ENCODE measurements around the gene MXI1. TPM values are rescaled to one million over a fixed set of nuclear protein-coding genes. Genes with fewer than 3 reads are reported as not detected.
"Not testable (repeated sequence)": the region's sequence is repeated elsewhere in the genome, so short reads cannot be mapped to it uniquely, and the experiment has no call there.

Gene MXI1
- total RNA-seq, 2 experiments from 2014 or later, result 47.9 to 48.2 TPM

- H3K27me3 Mint-ChIP-seq, result peaks cover 1% of the 10 kb centered on the region
- DNase-seq, result no peak
- no peak overlapping the region for H3K4me3 Mint-ChIP-seq
- H3K27ac Mint-ChIP-seq, result no peak overlapping the region
- no peaks in the 10 kb centered on the region for H3K36me3 Mint-ChIP-seq (ENCODE audit: low read depth)
- peaks cover 23% of the 10 kb centered on the region for H3K4me1 Mint-ChIP-seq (ENCODE audit: low read depth)
- POLR2A ChIA-PET, result no interaction called here
- no peak for ATAC-seq
- no peaks in the 10 kb centered on the region for H3K9me3 Mint-ChIP-seq
- intact Hi-C loops (cut with micrococcal nuclease), result no loop called here
- no peak for TF ChIP-seq CTCF (IDR thresholded peaks at IDR 0.05)
- CTCF ChIA-PET, result interaction anchor here (0.8 to 2.5 kb wide), 8 partner anchors 9 to 384 kb away, joined by 3 to 13 read pairs (median 4); no protein-coding TSS in a partner anchor
Observed at GRCh38 chr10:110268971-110269370, 61.6 kb downstream of the MXI1 start.

GRCh38 chr10:110269374-110270318 lies 62.2 kb downstream of the MXI1 start:
- Mint-ChIP-seq H3K4me3 (peak overlapping the region; percentile 41), H3K27me3 (peaks cover 1% of the 10 kb centered on the region), H3K36me3 (ENCODE audit: low read depth) (no peaks in the 10 kb centered on the region), H3K4me1 (ENCODE audit: low read depth) (peaks cover 28% of the 10 kb centered on the region), H3K27ac (no peak overlapping the region), H3K9me3 (no peaks in the 10 kb centered on the region)
- TF ChIP-seq CTCF (IDR thresholded peaks at IDR 0.05), result no peak
- POLR2A ChIA-PET, result interaction anchor here (0.9 kb wide), 1 partner anchor 123 kb away, joined by 3 read pairs; no protein-coding TSS in a partner anchor
- intact Hi-C loops (cut with micrococcal nuclease), result no loop called here
- ATAC-seq (peak; percentile 82), DNase-seq (peak; percentile 24)
- CTCF ChIA-PET, result interaction anchor here (0.8 to 2.5 kb wide), 8 partner anchors 9 to 385 kb away, joined by 3 to 13 read pairs (median 4); no protein-coding TSS in a partner anchor

DNA sequence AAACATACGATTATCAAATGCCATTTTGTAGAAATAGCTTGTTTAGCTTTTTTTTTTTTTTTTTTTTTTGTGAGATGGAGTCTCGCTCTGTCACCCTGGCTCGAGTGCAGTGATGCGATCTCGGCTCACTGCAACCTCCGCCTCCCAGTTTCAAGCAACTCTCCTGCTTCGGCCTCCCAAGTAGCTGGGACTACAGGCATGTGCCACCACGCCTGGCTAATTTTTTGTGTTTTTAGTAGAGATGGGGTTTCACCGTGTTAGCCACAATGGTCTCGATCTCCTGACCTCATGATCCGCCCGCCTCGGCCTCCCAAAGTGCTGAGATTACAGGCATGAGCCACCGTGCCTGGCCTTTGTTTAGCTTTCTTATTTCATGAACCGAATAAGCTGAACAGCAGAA lies 65.6 kb downstream of the MXI1 start:
- CTCF ChIA-PET, result interaction anchor here (0.9 to 5.6 kb wide), 5 partner anchors 63 to 291 kb away, joined by 3 to 31 read pairs (median 4); partner anchors contain the start of gene MXI1

GRCh38 chr10:110273474-110273873 lies 66.1 kb downstream of the MXI1 start:
- intact Hi-C loops (cut with micrococcal nuclease), result no loop called here
- Mint-ChIP-seq H3K36me3 (ENCODE audit: low read depth) (no peaks in the 10 kb centered on the region), H3K4me3 (no peak overlapping the region), H3K9me3 (no peaks in the 10 kb centered on the region), H3K27ac (peak overlapping the region; percentile 66), H3K27me3 (no peaks in the 10 kb centered on the region), H3K4me1 (ENCODE audit: low read depth) (peaks cover 36% of the 10 kb centered on the region)
- TF ChIP-seq CTCF (IDR thresholded peaks at IDR 0.05), result no peak
- CTCF ChIA-PET, result interaction anchor here (0.9 to 5.6 kb wide), 5 partner anchors 64 to 291 kb away, joined by 3 to 31 read pairs (median 4); partner anchors contain the start of gene MXI1
- peak; percentile 50 for ATAC-seq
- POLR2A ChIA-PET, result no interaction called here
- peak; percentile 69 for DNase-seq

More for the DNA sequence above, 65.6 kb downstream of the MXI1 start:
- DNase-seq; intact Hi-C loops (cut with micrococcal nuclease); H3K9me3 Mint-ChIP-seq; POLR2A ChIA-PET; H3K4me3 Mint-ChIP-seq; H3K36me3 Mint-ChIP-seq (ENCODE audit: low read depth); H3K27ac Mint-ChIP-seq; ATAC-seq; H3K27me3 Mint-ChIP-seq: not testable (repeated sequence)
- peaks cover 38% of the 10 kb centered on the region for H3K4me1 Mint-ChIP-seq (ENCODE audit: low read depth)

DNA sequence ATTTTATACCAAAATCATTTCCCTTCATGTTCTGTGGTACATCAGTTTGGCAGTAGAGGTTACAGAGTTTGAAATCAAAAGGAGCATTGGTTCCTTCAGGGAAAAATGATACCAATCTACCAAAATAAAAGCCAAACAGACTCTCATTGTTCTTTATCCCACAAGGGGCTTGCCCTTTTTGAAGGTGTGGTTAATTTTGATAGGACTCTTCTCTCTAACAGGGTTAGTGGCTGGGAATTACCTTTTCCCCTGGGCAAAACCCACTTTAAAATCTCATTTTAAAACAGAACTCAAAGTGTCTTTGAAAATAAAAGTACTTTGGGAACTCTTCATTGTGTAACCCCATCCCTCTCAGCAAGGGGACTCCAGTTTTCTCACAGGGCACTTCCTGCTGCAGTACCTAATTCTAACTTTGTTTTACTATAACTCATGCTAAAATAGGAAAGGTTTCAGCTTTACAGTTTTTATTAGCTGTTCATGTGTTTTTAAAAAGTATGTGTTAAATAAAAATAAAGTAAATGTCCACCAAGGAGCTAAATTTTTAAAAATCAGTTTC lies 66.7 kb downstream of the MXI1 start:
- no peak for ATAC-seq
- POLR2A ChIA-PET, result interaction anchor here (0.6 to 1.0 kb wide), 2 partner anchors 62 to 406 kb away, joined by 3 to 4 read pairs; no protein-coding TSS in a partner anchor

More for the DNA sequence above, 66.7 kb downstream of the MXI1 start:
- H3K27ac Mint-ChIP-seq, result no peak overlapping the region
- H3K9me3 Mint-ChIP-seq, result no peaks in the 10 kb centered on the region
- no peak for DNase-seq
- TF ChIP-seq CTCF (IDR thresholded peaks at IDR 0.05), result no peak
- no peaks in the 10 kb centered on the region for H3K36me3 Mint-ChIP-seq (ENCODE audit: low read depth)
- intact Hi-C loops (cut with micrococcal nuclease), result no loop called here
- peaks cover 33% of the 10 kb centered on the region for H3K4me1 Mint-ChIP-seq (ENCODE audit: low read depth)
- no peaks in the 10 kb centered on the region for H3K27me3 Mint-ChIP-seq
- no peak overlapping the region for H3K4me3 Mint-ChIP-seq
- CTCF ChIA-PET, result interaction anchor here (0.9 to 5.6 kb wide), 12 partner anchors 10 to 292 kb away, joined by 3 to 31 read pairs (median 4); partner anchors contain the start of gene MXI1
